DMS 273 treated with DMSO at 0.1 percent for 48 hours (cell line): ENCODE measurements around the gene NDST1.
"Not testable (repeated sequence)": the region's sequence is repeated elsewhere in the genome, so short reads cannot be mapped to it uniquely, and the experiment has no call there.

Experiments
- DNase-seq: peaks from one replicate; lab custom pipeline; 2025; lab: John Stamatoyannopoulos, UW

The NDST1 gene

GRCh38 chr5:150507474-150508276 is at the start of gene NDST1:
Gene NDST1 (plus strand): TSS chr5:150508131. CDS start chr5:150521255, 13,124 bp downstream.
- DNase-seq, result no peak

- DNase-seq, result no peak
These were observed 49.0 kb upstream of the NDST1 start for GRCh38 chr5:150458802-150459557.

DNA sequence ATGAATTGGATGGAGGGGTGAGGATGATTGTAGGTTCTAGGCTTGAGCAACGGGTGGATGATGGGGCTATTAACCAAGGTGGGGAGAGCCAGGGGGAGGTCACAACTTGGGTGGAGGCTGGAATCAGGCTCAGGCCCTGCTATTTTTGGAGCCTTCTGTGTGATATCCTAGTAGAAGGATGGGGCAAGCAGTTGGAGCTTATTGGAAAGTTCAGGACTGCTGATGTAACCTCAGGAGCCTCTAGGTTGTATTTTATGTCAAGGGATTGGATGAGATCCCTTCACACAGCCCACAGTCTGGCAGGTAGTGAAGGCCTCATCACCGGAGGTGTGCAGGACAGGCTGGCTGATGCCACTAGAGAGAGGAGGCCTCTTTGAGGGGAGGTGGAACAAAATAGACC is 47.1 kb upstream of the NDST1 start:
- no peak for DNase-seq

- peak; percentile 87 for DNase-seq
These were observed 46.7 kb upstream of the NDST1 start for GRCh38 chr5:150461231-150461630.

DNA sequence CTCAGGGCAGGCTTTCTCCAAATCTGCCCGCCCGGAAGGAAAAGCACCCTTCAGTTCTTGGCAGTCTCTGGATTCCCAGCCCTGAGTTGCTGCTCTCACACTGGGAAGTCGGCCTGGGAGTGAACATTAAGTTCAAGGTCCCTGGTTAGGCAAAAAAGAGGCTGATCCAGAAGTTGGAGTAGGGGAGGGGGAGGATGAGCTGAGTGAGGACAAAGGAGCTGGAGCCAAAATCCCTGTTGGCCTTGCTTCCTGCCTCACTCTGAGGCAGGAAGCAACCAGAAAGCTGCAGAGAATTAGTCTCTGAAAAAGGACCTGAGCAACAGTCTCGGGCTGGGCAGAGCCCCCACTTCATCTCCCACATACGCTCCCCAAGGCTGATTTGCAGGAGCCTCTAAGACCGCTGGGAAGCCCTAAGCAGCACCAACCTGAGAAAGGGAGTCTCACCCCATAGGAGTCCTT is 43.3 kb upstream of the NDST1 start:
- no peak for DNase-seq

- no peak for DNase-seq
These were observed 42.0 kb upstream of the NDST1 start for GRCh38 chr5:150465927-150466326.

GRCh38 chr5:150468206-150468605 is 39.7 kb upstream of the NDST1 start:
- DNase-seq, result no peak

- DNase-seq, result no peak
These were observed 38.0 kb upstream of the NDST1 start for GRCh38 chr5:150469718-150470469.

GRCh38 chr5:150473673-150474358 is 34.1 kb upstream of the NDST1 start:
- no peak for DNase-seq

DNA sequence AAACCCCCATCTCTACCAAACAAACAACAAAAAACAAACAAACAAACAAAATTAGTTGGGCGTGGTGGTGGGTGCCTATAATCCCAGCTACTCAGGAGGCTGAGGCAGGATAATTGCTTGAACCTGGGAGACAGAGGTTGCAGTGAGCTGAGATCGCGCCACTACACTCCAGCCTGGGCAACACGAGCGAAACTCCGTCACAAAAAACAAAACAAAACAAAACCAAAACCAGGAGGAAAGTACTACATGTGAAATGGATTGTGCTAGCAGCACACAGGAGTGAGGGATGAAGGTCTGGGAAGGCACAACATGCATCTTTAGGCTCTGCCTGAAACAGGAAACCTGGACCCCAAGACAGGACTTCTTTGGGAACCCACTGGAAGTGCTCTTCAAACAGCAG is 31.4 kb upstream of the NDST1 start:
- not testable (repeated sequence) for DNase-seq

GRCh38 chr5:150479416-150479815 is 28.5 kb upstream of the NDST1 start:
- DNase-seq, result no peak

DNA sequence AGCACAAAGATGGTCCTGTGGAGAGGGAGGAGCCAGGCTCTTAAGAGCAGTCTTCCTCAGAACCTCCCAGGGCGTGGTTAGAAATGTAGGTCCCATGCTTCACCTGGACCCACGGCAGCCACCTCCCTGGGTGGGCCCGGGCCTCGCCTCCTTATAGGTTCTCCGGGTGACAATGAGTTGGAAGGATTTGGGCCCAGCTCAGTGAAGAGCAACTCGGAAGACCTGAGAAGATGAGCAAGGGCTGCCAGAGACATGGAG is 26.3 kb upstream of the NDST1 start:
- no peak for DNase-seq

GRCh38 chr5:150481972-150482406 is 25.9 kb upstream of the NDST1 start:
- DNase-seq, result no peak

DNA sequence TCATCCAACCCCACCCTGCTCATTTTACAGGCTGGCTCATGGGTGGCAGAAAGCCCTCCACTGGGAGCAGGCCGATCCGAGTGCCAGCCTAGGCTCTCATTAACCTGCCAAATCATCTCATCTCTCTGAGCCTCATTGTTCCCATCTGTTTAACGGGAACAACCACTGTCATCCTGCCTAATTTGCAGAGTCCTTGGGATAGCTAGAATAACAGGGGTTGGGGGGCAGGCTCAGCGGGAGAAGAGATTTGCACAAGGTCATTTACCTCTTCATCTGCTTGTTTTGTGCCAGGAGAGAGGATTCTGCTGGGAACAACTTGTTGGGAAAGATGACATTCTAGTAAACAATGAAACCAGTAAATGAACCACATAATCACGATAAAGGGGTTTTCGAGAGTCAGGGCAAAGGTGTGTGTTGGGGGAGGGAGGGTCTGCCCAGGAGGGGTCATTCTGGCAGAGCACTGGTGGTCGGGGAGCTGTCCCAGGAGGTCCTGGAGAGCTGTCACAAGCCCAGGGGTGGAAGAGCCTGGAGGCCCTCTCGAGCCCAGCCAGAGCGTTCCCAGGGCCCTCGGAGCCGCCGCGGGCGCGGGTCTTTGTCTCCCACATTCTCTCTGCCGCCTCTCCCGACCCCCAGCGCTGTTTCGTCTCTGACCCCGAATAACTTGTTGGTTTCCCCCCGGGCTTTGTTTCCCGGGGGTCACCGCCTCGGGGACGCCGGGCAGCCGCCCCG is 22.8 kb upstream of the NDST1 start:
- no peak for DNase-seq

DNA sequence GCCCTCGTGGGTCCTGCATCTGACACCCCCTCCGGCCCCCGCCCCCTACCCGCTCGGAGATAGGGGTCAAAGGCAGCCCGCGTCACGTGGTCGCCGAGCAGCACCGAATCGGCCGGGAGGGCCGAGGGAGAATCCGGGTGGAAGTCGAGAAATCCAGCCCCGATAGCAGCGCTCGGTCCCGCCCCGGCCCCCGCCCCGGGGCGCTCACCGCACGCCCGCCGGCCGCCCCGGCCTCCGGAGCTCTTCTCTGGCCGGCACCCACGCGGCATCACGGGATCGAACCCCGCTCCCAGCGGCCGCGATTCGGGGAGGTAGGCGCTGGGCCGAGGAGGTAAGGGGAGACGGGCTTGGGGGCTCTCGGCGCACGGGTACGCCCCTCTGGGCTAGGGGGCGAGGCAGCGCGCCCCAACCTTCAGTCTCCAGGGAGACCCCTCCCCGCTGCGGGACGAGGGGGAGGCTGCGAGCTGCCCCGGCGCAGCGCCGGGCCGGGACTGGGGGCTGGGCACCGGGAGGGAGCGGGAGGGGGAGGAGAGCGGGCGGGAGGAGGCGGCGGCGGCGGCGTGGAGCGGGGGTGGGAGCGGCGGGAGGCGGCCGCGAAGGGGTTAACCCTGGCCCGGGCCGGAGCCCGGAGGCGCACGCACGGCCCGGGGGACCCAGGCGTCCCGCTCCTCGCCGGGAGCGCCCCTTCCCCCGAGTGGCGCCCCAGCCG is 22.1 kb upstream of the NDST1 start:
- DNase-seq, result no peak

DNA sequence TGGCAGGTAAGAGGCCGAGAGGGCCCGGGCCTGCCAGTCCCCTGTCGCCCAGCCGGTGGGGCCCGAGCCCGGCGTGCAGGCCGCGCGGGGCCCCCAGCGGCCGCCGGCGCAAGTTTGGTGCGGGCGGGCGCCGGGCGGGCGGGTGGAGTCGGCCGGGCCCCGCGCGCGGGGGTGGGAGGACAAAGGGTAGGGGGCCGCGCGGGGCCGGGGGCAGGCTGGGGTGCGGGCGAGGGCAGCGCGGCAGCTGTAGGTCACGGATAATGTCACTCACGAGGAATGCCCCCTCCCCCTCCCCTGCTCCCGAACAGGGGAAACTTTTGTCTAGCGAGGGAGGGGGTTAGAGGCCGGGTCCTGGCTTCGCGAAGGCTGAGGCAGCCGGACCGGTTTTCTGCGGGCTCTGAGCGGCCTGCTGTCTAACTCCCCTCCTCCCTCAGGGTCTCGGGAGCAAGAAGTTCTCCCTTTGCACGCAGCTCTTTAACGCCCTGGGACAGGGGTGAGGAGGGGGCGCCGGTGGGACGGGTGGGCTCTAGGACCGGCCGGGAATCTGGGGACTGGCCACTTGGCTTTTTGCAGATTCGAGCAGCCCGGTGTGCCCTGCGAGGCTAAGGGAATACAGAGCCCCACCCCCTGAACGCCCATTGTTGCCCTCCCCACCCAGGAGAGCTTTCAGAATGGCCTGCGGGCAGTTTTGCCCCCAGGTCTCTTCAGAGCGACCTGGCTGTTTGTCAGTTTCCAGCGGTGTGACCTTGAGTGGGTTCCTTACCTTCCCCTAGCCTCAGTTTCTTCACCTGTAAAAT is 21.3 kb upstream of the NDST1 start:
- peak; percentile 40 for DNase-seq

- no peak for DNase-seq
These were observed 20.5 kb upstream of the NDST1 start for GRCh38 chr5:150487199-150488061.

GRCh38 chr5:150488519-150489359 is 19.2 kb upstream of the NDST1 start:
- DNase-seq, result no peak
